Endothelial cell of umbilical vein (primary cell): Measurements from ENCODE around the gene CDKN2B-AS1. TPM values are rescaled to one million over a fixed set of nuclear protein-coding genes. Genes with fewer than 3 reads are reported as not detected.

Experiments
- BruUV-seq: library from RNA; stranded (reverse); fragments of 400-500 nt; replicated peaks from 2 replicates; lab custom pipeline; 2021; lab: Mats Ljungman, UMichigan
- CTCF ChIA-PET: fragments of 300-600, 350-600 bp; sonication (Branson Sonifier 250); formaldehyde crosslinking; loops from one replicate; lab custom pipeline; 2021; ENCODE audit warnings: antibody characterized with exemption, inconsistent platforms; lab: Charles Lee
- POLR2A ChIA-PET: fragments of 300-600, 350-600 bp; sonication (Branson Sonifier 250); formaldehyde crosslinking; loops from one replicate; lab custom pipeline; 2021; ENCODE audit warnings: antibody characterized with exemption, inconsistent platforms; lab: Charles Lee
- DNase-seq: peaks from one replicate; pipeline ENCODE4 v3.0.0-alpha.2; 2011; ENCODE audit warnings: low read depth, low spot score
- FAIRE-seq: peaks from 2 replicates; lab custom pipeline; 2011; peaks lifted over from hg19 to GRCh38; lab: Jason Lieb, UNC
- H2AFZ ChIP-seq: 2 replicates; pipeline ENCODE4 v1.6.0; 2012; ENCODE audit warnings: low read depth, low read length, control low read depth, inconsistent platforms
- H3K27ac ChIP-seq: 2 replicates; pipeline ENCODE4 v1.5.1; 2011; ENCODE audit warnings: low read depth, mild to moderate bottlenecking, control low read depth, low read length, moderate library complexity; ENCODE audit not compliant: insufficient read depth
- H3K27me3 ChIP-seq, 2 experiments: 2 replicates each; pipeline versions ENCODE4 v1.6.0 to v1.6.1; 2011; ENCODE audit warnings: low read length in 2 of 2, mixed read lengths in 1 of 2; ENCODE audit not compliant: control insufficient read depth in 2 of 2, insufficient read depth in 2 of 2
- H3K36me3 ChIP-seq, 2 experiments: 2 replicates in 1 of 2; 3 replicates in 1 of 2; pipeline ENCODE4 v1.5.1; 2011; ENCODE audit warnings: low read length in 2 of 2, mild to moderate bottlenecking in 1 of 2, moderate library complexity in 1 of 2; ENCODE audit not compliant: control insufficient read depth in 2 of 2, insufficient read depth in 2 of 2; ENCODE audit errors: extremely low read depth in 1 of 2
- H3K4me1 ChIP-seq: 3 replicates; pipeline ENCODE4 v1.5.1; 2011; ENCODE audit warnings: mild to moderate bottlenecking, low read length; ENCODE audit not compliant: control insufficient read depth, insufficient read depth; ENCODE audit errors: extremely low read depth
- H3K4me2 ChIP-seq: 2 replicates; pipeline ENCODE4 v1.6.1; 2011; ENCODE audit warnings: low read length, control low read depth, mixed read lengths; ENCODE audit not compliant: insufficient read depth
- H3K4me3 ChIP-seq, 3 experiments: fragments of 200-600 bp in 1 of 3; sonication (generic), shearing (Covaris generic) in 1 of 3; replicated peaks in 1 of 3; 2 replicates each; pipeline ENCODE4 v1.5.1; 2011 to 2016; ENCODE audit warnings: control low read depth in 3 of 3, low read length in 3 of 3, mild to moderate bottlenecking in 2 of 3, inconsistent platforms in 1 of 3, low read depth in 1 of 3, moderate library complexity in 1 of 3; ENCODE audit not compliant: insufficient read depth in 1 of 3
- H3K79me2 ChIP-seq: 2 replicates; pipeline ENCODE4 v1.6.0; 2012; ENCODE audit warnings: low read length, inconsistent platforms; ENCODE audit not compliant: control insufficient read depth, insufficient read depth
- H3K9ac ChIP-seq: replicated peaks from 2 replicates; pipeline ENCODE3; 2011; ENCODE audit warnings: low read length, control low read depth; ENCODE audit not compliant: insufficient read depth; ENCODE audit errors: extremely low read depth
- H3K9me1 ChIP-seq: replicated peaks from 3 replicates; pipeline ENCODE4 v1.6.0; 2011; ENCODE audit warnings: mild to moderate bottlenecking, low read length; ENCODE audit not compliant: control insufficient read depth, insufficient read depth; ENCODE audit errors: extremely low read depth
- H3K9me3 ChIP-seq: replicated peaks from 2 replicates; pipeline ENCODE4 v1.5.1; 2012; ENCODE audit warnings: low read length, inconsistent platforms; ENCODE audit not compliant: control insufficient read depth, insufficient read depth
- H4K20me1 ChIP-seq: replicated peaks from 2 replicates; pipeline ENCODE3; 2011; ENCODE audit warnings: mild to moderate bottlenecking, low read length; ENCODE audit not compliant: control insufficient read depth, insufficient read depth; ENCODE audit errors: extremely low read depth
- CTCF ChIP-seq, 2 donors: IDR thresholded peaks; 1 replicate in 1 of 2; 2 replicates in 1 of 2; pipeline ENCODE4 v1.5.1; 2011; ENCODE audit warnings: low read length in 2 of 2, mild to moderate bottlenecking in 2 of 2, moderate library complexity in 2 of 2, control low read depth in 1 of 2, inconsistent platforms in 1 of 2, low read depth in 1 of 2; ENCODE audit not compliant: insufficient read depth in 1 of 2; ENCODE audit errors: extremely low read depth in 1 of 2
- EZH2 ChIP-seq: IDR thresholded peaks from 2 replicates; pipeline ENCODE4 v1.6.1; 2012; ENCODE audit warnings: borderline replicate concordance, low read depth, mild to moderate bottlenecking, moderate library complexity, low read length, inconsistent platforms; ENCODE audit not compliant: severe bottlenecking
- FOS ChIP-seq: IDR thresholded peaks from 2 replicates; pipeline ENCODE4 v1.6.1; 2011; ENCODE audit warnings: mild to moderate bottlenecking, low read length, moderate library complexity, borderline replicate concordance; ENCODE audit not compliant: insufficient read depth
- GATA2 ChIP-seq: IDR thresholded peaks from 2 replicates; pipeline ENCODE4 v1.7.0; 2011; ENCODE audit warnings: low read depth, mild to moderate bottlenecking, moderate library complexity, mixed read lengths, low read length; ENCODE audit not compliant: insufficient read length, insufficient read depth
- JUN ChIP-seq: IDR thresholded peaks from 2 replicates; pipeline ENCODE4 v1.6.1; 2011; ENCODE audit warnings: borderline replicate concordance, low read depth; ENCODE audit not compliant: insufficient read length, insufficient read depth
- MAX ChIP-seq: IDR thresholded peaks from 2 replicates; pipeline ENCODE4 v1.6.1; 2011; ENCODE audit not compliant: insufficient read depth, insufficient read length
- MYC ChIP-seq: IDR thresholded peaks from one replicate; pipeline ENCODE4 v1.6.1; 2011; ENCODE audit warnings: mild to moderate bottlenecking, low read depth, low read length
- POLR2A ChIP-seq: IDR thresholded peaks from 2 replicates; pipeline ENCODE4 v1.6.1; 2012; ENCODE audit warnings: low read depth, mild to moderate bottlenecking, control low read depth, low read length
- POLR2AphosphoS5 ChIP-seq: IDR thresholded peaks from 2 replicates; pipeline ENCODE4 v1.6.1; 2012; ENCODE audit warnings: low read depth, mild to moderate bottlenecking, control low read depth, low read length, moderate library complexity; ENCODE audit not compliant: insufficient read depth
- dilution Hi-C: fragments of 300-500 bp; cut with MboI; formaldehyde crosslinking; loops from one replicate; pipeline ENCODE4 v1.15.0; 2019; ENCODE audit warnings: low sequenced_read_pairs; ENCODE audit not compliant: extremely low pct_ligation_motif_present
- intact Hi-C: fragments of 100-400 bp; cut with micrococcal nuclease; formaldehyde crosslinking; loops from one replicate; pipeline ENCODE4 v1.10.0; 2022
- polyA plus RNA-seq, 4 experiments: library from polyadenylated mRNA; depleted of rRNA in 3 of 4; stranded (reverse) in 3 of 4; unstranded in 1 of 4; fragments of >200 nt; gene quantifications; 2 replicates each; pipeline versions ENCODE4 v1.2.1 to v1.2.3, GENCODE V29; 2011 to 2012; ENCODE audit warnings: missing spikeins in 1 of 4
- total RNA-seq: library from RNA; stranded (reverse); gene quantifications from 2 replicates; pipeline ENCODE4 v1.2.3, GENCODE V29; 2021

CDKN2B-AS1 gene
- total and polyA plus RNA-seq, 2 donors (not counting 3 experiments of a cell fraction or from before 2014, with no cell fraction given): 0.44 to 1.9 TPM

DNA sequence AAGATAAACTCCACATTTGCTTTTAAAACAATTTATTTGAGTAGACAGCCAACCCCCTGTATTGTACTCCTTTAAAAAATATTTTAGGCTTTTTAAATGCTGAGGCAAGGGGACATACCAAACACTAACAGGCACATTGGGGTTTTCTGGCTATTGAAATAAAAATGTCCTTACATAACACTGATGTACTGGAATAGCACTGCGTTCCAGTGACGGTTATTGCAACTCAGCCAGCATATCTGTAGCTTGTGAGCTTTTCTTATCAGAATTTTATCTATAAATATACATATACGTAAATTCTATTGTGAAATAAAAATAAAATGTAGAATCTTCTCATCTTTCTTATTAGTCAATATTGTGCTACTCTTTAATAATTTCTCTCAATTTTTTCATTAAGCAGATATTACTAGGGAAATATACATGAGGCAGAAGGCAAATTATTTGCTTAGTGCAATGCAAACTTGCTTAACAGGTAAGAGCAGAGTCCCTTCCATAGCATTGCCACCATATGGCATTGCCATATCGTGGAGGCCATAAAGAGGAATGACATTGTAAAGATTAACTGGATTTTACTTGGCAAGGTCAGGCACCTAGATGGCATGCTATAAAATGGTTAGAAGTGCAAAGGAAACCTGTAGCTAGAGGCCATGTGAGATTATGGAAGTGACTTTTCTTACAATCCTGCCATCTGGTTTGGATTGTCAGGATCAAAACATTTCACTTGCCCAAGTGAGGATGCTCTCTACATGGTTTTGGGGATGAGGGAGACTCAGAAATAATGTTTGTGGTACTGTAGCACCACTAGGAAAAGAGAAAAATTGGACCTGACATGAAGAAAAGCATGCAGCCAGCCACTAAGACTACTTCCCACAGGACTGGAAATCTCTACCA, 109.3 kb downstream of the CDKN2B-AS1 start:
- no peaks in the 10 kb centered on the region for H3K36me3 ChIP-seq
- H3K9me3 ChIP-seq: no peaks in the 10 kb centered on the region
- H3K4me1 ChIP-seq: peaks cover 20% of the 10 kb centered on the region
- intact Hi-C loops (loop anchor here (1.0 to 10.0 kb wide), 6 partner anchors 13 to 419 kb away; partner anchors contain the start of gene CDKN2B), dilution Hi-C loops (no loop called here)
- peak overlapping the region; percentile 40 for H3K9ac ChIP-seq
- DNase-seq (no peak), FAIRE-seq (peak; percentile 35)
- peak overlapping the region; percentile 1 for H3K4me2 ChIP-seq
- H3K27me3 ChIP-seq: no peaks in the 10 kb centered on the region
- no peak overlapping the region for H3K4me3 ChIP-seq
- no peaks in the 10 kb centered on the region for H3K9me1 ChIP-seq
- ChIA-PET CTCF (interaction anchor here (1.0 to 3.0 kb wide), 8 partner anchors 14 to 140 kb away, joined by 3 to 17 read pairs (median 7); partner anchors contain the start of gene CDKN2B), POLR2A (no interaction called here)
- peak overlapping the region; percentile 20 for H2AFZ ChIP-seq
- no peaks in the 10 kb centered on the region for H4K20me1 ChIP-seq
- BruUV-seq: TSS peak; percentile 97
- H3K79me2 ChIP-seq: no peaks in the 10 kb centered on the region
- TF ChIP-seq POLR2A (no peak), MYC (no peak), CTCF (IDR thresholded peaks at IDR 0.05; ENCODE audit: extremely low read depth in 1 of 2, insufficient read depth in 1 of 2, low read depth in 1 of 2, low read length in 2 of 2) (no peak), GATA2 (no peak), POLR2AphosphoS5 (no peak), FOS (no peak), MAX (no peak), EZH2 (no peak), JUN (no peak)
- H3K27ac ChIP-seq: peak overlapping the region; percentile 74
